H9 (cell line): ENCODE measurements around the gene DCLK2. TPM values are rescaled to one million over a fixed set of nuclear protein-coding genes. Genes with fewer than 3 reads are reported as not detected.

Experiments used
- DNase-seq: peaks from one replicate; pipeline ENCODE4 v3.0.0-alpha.2; 2017
- H2AFZ ChIP-seq: one replicate; pipeline ENCODE4 v1.6.1; 2013; ENCODE audit warnings: mild to moderate bottlenecking, low read length, control low read depth, moderate library complexity
- H2AK5ac ChIP-seq: 2 replicates; pipeline ENCODE4 v1.6.1; 2013; ENCODE audit warnings: low read length, control low read depth, mixed read lengths; ENCODE audit not compliant: insufficient read length
- H2BK120ac ChIP-seq: one replicate; pipeline ENCODE4 v1.6.1; 2013; ENCODE audit warnings: low read depth, mild to moderate bottlenecking, low read length, control low read depth, inconsistent platforms; ENCODE audit not compliant: poor library complexity, severe bottlenecking
- H2BK12ac ChIP-seq: 2 replicates; pipeline ENCODE4 v1.6.1; 2013; ENCODE audit warnings: low read length, control low read depth, mixed read lengths, low read depth; ENCODE audit not compliant: insufficient read length
- H2BK15ac ChIP-seq: 2 replicates; pipeline ENCODE4 v1.6.1; 2013; ENCODE audit warnings: low read depth, low read length, control low read depth
- H2BK20ac ChIP-seq: one replicate; pipeline ENCODE4 v1.6.1; 2013; ENCODE audit warnings: low read depth, mild to moderate bottlenecking, low read length, control low read depth, inconsistent platforms; ENCODE audit not compliant: poor library complexity, severe bottlenecking
- H2BK5ac ChIP-seq: 2 replicates; pipeline ENCODE4 v1.6.1; 2013; ENCODE audit warnings: low read length, control low read depth, mixed read lengths; ENCODE audit not compliant: insufficient read length
- H3K14ac ChIP-seq: 2 replicates; pipeline ENCODE4 v1.6.1; 2013; ENCODE audit warnings: low read length, control low read depth; ENCODE audit not compliant: insufficient read depth
- H3K18ac ChIP-seq: 2 replicates; pipeline ENCODE4 v1.6.1; 2013; ENCODE audit warnings: low read depth, mild to moderate bottlenecking, mixed read lengths, low read length, control low read depth; ENCODE audit not compliant: insufficient read length
- H3K23ac ChIP-seq: 2 replicates; pipeline ENCODE4 v1.6.1; 2013; ENCODE audit warnings: low read length, control low read depth, mixed read lengths, low read depth; ENCODE audit not compliant: insufficient read length
- H3K23me2 ChIP-seq: 2 replicates; pipeline ENCODE4 v1.6.1; 2013; ENCODE audit warnings: low read depth, mild to moderate bottlenecking, mixed read lengths, low read length, control low read depth; ENCODE audit not compliant: insufficient read length, poor library complexity, severe bottlenecking
- H3K27ac ChIP-seq: 2 replicates; pipeline ENCODE4 v1.5.1; 2013; ENCODE audit warnings: low read length, control low read depth, mixed read lengths, low read depth; ENCODE audit not compliant: insufficient read length
- H3K27me3 ChIP-seq: 2 replicates; pipeline ENCODE4 v1.6.1; 2013; ENCODE audit warnings: low read length, control low read depth, inconsistent platforms; ENCODE audit not compliant: insufficient read depth
- H3K4ac ChIP-seq: 2 replicates; pipeline ENCODE4 v1.6.1; 2013; ENCODE audit warnings: low read depth, mild to moderate bottlenecking, control low read depth, inconsistent platforms, low read length, moderate library complexity
- H3K4me1 ChIP-seq: 2 replicates; pipeline ENCODE4 v1.6.1; 2013; ENCODE audit warnings: low read length, control low read depth, inconsistent platforms; ENCODE audit not compliant: insufficient read depth
- H3K4me2 ChIP-seq: 2 replicates; pipeline ENCODE4 v1.6.1; 2013; ENCODE audit warnings: low read length, control low read depth, mixed read lengths; ENCODE audit not compliant: insufficient read length, insufficient read depth
- H3K56ac ChIP-seq: 2 replicates; pipeline ENCODE4 v1.6.1; 2013; ENCODE audit warnings: low read depth, mild to moderate bottlenecking, mixed read lengths, low read length, control low read depth; ENCODE audit not compliant: insufficient read length
- H3K79me1 ChIP-seq: 2 replicates; pipeline ENCODE4 v1.6.1; 2013; ENCODE audit warnings: low read depth, mild to moderate bottlenecking, moderate library complexity, low read length, control low read depth, inconsistent platforms; ENCODE audit not compliant: insufficient read depth, poor library complexity, severe bottlenecking
- H3K79me2 ChIP-seq: 2 replicates; pipeline ENCODE4 v1.6.1; 2013; ENCODE audit warnings: low read length, control low read depth, inconsistent platforms; ENCODE audit not compliant: insufficient read depth
- H3K9ac ChIP-seq: 2 replicates; pipeline ENCODE4 v1.6.1; 2013; ENCODE audit warnings: low read length, control low read depth, mixed read lengths; ENCODE audit not compliant: insufficient read length; ENCODE audit errors: extremely low read depth
- H3K9me3 ChIP-seq: one replicate; pipeline ENCODE4 v1.6.1; 2013; ENCODE audit warnings: low read depth, low read length, inconsistent platforms; ENCODE audit not compliant: control insufficient read depth
- H3T11ph ChIP-seq: one replicate; pipeline ENCODE4 v1.6.1; 2013; ENCODE audit warnings: mild to moderate bottlenecking, low read length, control low read depth, inconsistent platforms
- H4K20me1 ChIP-seq: one replicate; pipeline ENCODE4 v1.6.1; 2013; ENCODE audit not compliant: control insufficient read depth, insufficient read length, insufficient read depth
- H4K5ac ChIP-seq: 2 replicates; pipeline ENCODE4 v1.6.1; 2013; ENCODE audit warnings: low read depth, mild to moderate bottlenecking, mixed read lengths, low read length, control low read depth; ENCODE audit not compliant: insufficient read length
- H4K8ac ChIP-seq: replicated peaks from 2 replicates; pipeline ENCODE4 v1.6.1; 2013; ENCODE audit warnings: low read length, control low read depth, mixed read lengths, low read depth; ENCODE audit not compliant: insufficient read length
- H4K91ac ChIP-seq: 2 replicates; pipeline ENCODE4 v1.6.1; 2013; ENCODE audit warnings: low read depth, mild to moderate bottlenecking, moderate library complexity, mixed read lengths, low read length, control low read depth; ENCODE audit not compliant: insufficient read length
- H3K27ac Mint-ChIP-seq, 3 experiments: 2 replicates in 2 of 3; 3 replicates in 1 of 3; pipeline ENCODE4 v1.8.0; 2020 to 2021; ENCODE audit warnings: mixed read lengths in 3 of 3, mild to moderate bottlenecking in 1 of 3, moderate library complexity in 1 of 3
- H3K27me3 Mint-ChIP-seq: 2 replicates; pipeline ENCODE4 v1.8.0; 2021; ENCODE audit warnings: low read depth, mild to moderate bottlenecking, moderate library complexity, mixed read lengths
- H3K36me3 Mint-ChIP-seq, 3 experiments: 2 replicates in 2 of 3; 3 replicates in 1 of 3; pipeline ENCODE4 v1.8.0; 2020 to 2021; ENCODE audit warnings: low read depth in 3 of 3, mixed read lengths in 3 of 3; ENCODE audit not compliant: insufficient read depth in 1 of 3
- H3K4me1 Mint-ChIP-seq, 2 experiments: 2 replicates each; pipeline ENCODE4 v1.8.0; 2020; ENCODE audit warnings: mixed read lengths in 2 of 2
- H3K4me3 Mint-ChIP-seq, 2 experiments: 2 replicates in 1 of 2; 3 replicates in 1 of 2; pipeline ENCODE4 v1.8.0; 2020 to 2021; ENCODE audit warnings: mild to moderate bottlenecking in 2 of 2, mixed read lengths in 2 of 2, moderate library complexity in 1 of 2
- H3K9me3 Mint-ChIP-seq, 2 experiments: 2 replicates in 1 of 2; 3 replicates in 1 of 2; pipeline ENCODE4 v1.8.0; 2020; ENCODE audit warnings: mild to moderate bottlenecking in 2 of 2, mixed read lengths in 2 of 2, moderate library complexity in 1 of 2
- WGBS: extraction: QIAGEN DNeasy Blood & Tissue Kit; methylation state at CpG from one replicate; pipeline ENCODE4 v1.1.7; 2013; ENCODE audit warnings: missing lambda C conversion rate, low lambda C conversion rate, mixed read lengths; ENCODE audit not compliant: insufficient read length; ENCODE audit errors: extremely low coverage; 5-methylcytosine and 5-hydroxymethylcytosine counted together
- total RNA-seq: library from RNA; stranded (reverse); gene quantifications from 2 replicates; pipeline ENCODE4 v1.2.1, GENCODE V29; 2021
- TF ChIP-seq, protein P1 (sequence below): fragments of 200-600 bp; sonication (generic); conservative IDR thresholded peaks from 3 replicates; pipeline ENCODE4 v1.8.0; 2021; ENCODE audit warnings: antibody characterized with exemption, mild to moderate bottlenecking

DCLK2 gene
- total RNA-seq, 1 experiment from 2014 or later: 0.33 TPM

DNA sequence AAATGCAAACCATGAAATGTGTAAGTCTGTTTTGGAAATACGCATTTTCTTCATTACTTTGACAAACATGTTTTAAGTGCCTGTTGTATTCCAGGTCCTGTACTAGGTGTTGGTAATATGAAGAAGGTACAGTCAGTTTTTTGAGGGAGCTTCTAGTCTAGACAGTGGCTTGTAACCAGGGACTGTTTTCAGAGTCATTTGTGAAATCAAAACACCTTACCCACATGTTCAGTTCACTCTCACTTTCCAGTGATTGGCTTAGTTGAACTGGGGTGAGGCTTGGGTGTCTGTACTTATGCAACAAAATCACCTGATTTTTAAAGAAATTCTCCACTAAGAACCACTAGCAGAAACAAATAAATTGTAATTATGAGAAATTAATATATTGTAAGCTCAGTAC, 16.4 kb downstream of the DCLK2 start:
- no CpG with 5 or more reads among the region's 1 CpG for WGBS

More for the DNA sequence above, 16.4 kb downstream of the DCLK2 start:
- Histone ChIP-seq H3K23ac (no peak overlapping the region), H3K27me3 (no peaks in the 10 kb centered on the region), H3K56ac (no peak overlapping the region), H3K27ac (no peak overlapping the region), H2BK15ac (no peak overlapping the region), H2BK20ac (no peak overlapping the region), H2AK5ac (no peak overlapping the region), H4K5ac (no peak overlapping the region), H3K9ac (no peak overlapping the region), H3K79me1 (no peaks in the 10 kb centered on the region), H3K79me2 (no peaks in the 10 kb centered on the region), H4K20me1 (no peaks in the 10 kb centered on the region), H3K14ac (no peak overlapping the region), H3K4me2 (no peak overlapping the region), H3K4ac (no peak overlapping the region), H4K91ac (no peak overlapping the region), H2BK5ac (no peak overlapping the region), H2AFZ (no peak overlapping the region), H3T11ph (no peak overlapping the region), H3K4me1 (no peaks in the 10 kb centered on the region), H2BK12ac (no peak overlapping the region), H3K23me2 (no peaks in the 10 kb centered on the region), H4K8ac (no peak overlapping the region), H3K9me3 (no peaks in the 10 kb centered on the region), H2BK120ac (no peak overlapping the region), H3K18ac (no peak overlapping the region)
- Mint-ChIP-seq H3K4me3 (no peak overlapping the region), H3K36me3 (no peaks in the 10 kb centered on the region), H3K27me3 (no peaks in the 10 kb centered on the region; the same call in none of the 2 replicates), H3K27ac (no peak overlapping the region), H3K4me1 (no peaks in the 10 kb centered on the region), H3K9me3 (no peaks in the 10 kb centered on the region)
- TF ChIP-seq, protein P1, sequence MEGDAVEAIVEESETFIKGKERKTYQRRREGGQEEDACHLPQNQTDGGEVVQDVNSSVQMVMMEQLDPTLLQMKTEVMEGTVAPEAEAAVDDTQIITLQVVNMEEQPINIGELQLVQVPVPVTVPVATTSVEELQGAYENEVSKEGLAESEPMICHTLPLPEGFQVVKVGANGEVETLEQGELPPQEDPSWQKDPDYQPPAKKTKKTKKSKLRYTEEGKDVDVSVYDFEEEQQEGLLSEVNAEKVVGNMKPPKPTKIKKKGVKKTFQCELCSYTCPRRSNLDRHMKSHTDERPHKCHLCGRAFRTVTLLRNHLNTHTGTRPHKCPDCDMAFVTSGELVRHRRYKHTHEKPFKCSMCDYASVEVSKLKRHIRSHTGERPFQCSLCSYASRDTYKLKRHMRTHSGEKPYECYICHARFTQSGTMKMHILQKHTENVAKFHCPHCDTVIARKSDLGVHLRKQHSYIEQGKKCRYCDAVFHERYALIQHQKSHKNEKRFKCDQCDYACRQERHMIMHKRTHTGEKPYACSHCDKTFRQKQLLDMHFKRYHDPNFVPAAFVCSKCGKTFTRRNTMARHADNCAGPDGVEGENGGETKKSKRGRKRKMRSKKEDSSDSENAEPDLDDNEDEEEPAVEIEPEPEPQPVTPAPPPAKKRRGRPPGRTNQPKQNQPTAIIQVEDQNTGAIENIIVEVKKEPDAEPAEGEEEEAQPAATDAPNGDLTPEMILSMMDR: no peak
- DNase-seq: no peak
